ENCODE data around the gene GFER.

GRCh38 chr16:2015947-2016208, 31.9 kb downstream of the GFER start:
- TF ChIP-seq, protein P1, sequence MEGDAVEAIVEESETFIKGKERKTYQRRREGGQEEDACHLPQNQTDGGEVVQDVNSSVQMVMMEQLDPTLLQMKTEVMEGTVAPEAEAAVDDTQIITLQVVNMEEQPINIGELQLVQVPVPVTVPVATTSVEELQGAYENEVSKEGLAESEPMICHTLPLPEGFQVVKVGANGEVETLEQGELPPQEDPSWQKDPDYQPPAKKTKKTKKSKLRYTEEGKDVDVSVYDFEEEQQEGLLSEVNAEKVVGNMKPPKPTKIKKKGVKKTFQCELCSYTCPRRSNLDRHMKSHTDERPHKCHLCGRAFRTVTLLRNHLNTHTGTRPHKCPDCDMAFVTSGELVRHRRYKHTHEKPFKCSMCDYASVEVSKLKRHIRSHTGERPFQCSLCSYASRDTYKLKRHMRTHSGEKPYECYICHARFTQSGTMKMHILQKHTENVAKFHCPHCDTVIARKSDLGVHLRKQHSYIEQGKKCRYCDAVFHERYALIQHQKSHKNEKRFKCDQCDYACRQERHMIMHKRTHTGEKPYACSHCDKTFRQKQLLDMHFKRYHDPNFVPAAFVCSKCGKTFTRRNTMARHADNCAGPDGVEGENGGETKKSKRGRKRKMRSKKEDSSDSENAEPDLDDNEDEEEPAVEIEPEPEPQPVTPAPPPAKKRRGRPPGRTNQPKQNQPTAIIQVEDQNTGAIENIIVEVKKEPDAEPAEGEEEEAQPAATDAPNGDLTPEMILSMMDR (IDR thresholded peaks at IDR 0.05): no peak
- TF ChIP-seq POLR2A (IDR thresholded peaks at IDR 0.05): no peak
- no peak for TF ChIP-seq EP300 (IDR thresholded peaks at IDR 0.05)

Data from tibial nerve (tissue), 4 donors.